CD4-positive, alpha-beta memory T cell (primary cell): ENCODE data around the gene SPEN. TPM values are rescaled to one million over a fixed set of nuclear protein-coding genes. Genes with fewer than 3 reads are reported as not detected.
"Not testable (repeated sequence)": the region's sequence is repeated elsewhere in the genome, so short reads cannot be mapped to it uniquely, and the experiment has no call there.

Experiments
- CTCF ChIA-PET: fragments of 350-600 bp; sonication (Branson Sonifier 250); formaldehyde crosslinking; loops from one replicate; lab custom pipeline; 2021; ENCODE audit warnings: inconsistent platforms; ENCODE audit not compliant: partially characterized antibody; lab: Charles Lee
- POLR2A ChIA-PET: fragments of 350-600 bp; sonication (Branson Sonifier 250); formaldehyde crosslinking; loops from one replicate; lab custom pipeline; 2021; ENCODE audit not compliant: partially characterized antibody; lab: Charles Lee
- DNase-seq, 5 donors: peaks; one replicate each; pipeline versions ENCODE4 v3.0.0 to v3.0.0-alpha.2; 2020 to 2022; ENCODE audit warnings: mixed read lengths in 1 of 5
- H3K27ac ChIP-seq: one replicate; pipeline ENCODE4 v1.7.0; 2013; ENCODE audit warnings: low read depth, low read length
- H3K27me3 ChIP-seq: 2 replicates; pipeline ENCODE4 v1.7.0; 2013; ENCODE audit warnings: mild to moderate bottlenecking, low read length, moderate library complexity; ENCODE audit not compliant: insufficient read depth
- H3K36me3 ChIP-seq: 2 replicates; pipeline ENCODE4 v1.7.0; 2013; ENCODE audit warnings: mild to moderate bottlenecking, low read length, moderate library complexity; ENCODE audit not compliant: insufficient read depth
- H3K4me1 ChIP-seq: 2 replicates; pipeline ENCODE4 v1.7.0; 2013; ENCODE audit warnings: mild to moderate bottlenecking, low read length, moderate library complexity; ENCODE audit not compliant: insufficient read depth
- H3K4me3 ChIP-seq, 2 donors: one replicate each; pipeline ENCODE4 v1.7.0; 2013; ENCODE audit warnings: low read length in 2 of 2, mild to moderate bottlenecking in 1 of 2
- H3K9me3 ChIP-seq, 2 donors: one replicate each; pipeline ENCODE4 v1.7.0; 2013; ENCODE audit warnings: low read length in 2 of 2, control low read depth in 1 of 2; ENCODE audit not compliant: control insufficient read depth in 1 of 2
- H3K27ac Mint-ChIP-seq, 7 donors: one replicate each; pipeline ENCODE4 v1.8.0; 2020 to 2021; ENCODE audit warnings: mixed read lengths in 7 of 7, mild to moderate bottlenecking in 6 of 7, inconsistent platforms in 3 of 7, moderate library complexity in 3 of 7
- H3K27me3 Mint-ChIP-seq, 2 donors: one replicate each; pipeline ENCODE4 v1.8.0; 2020 to 2021; ENCODE audit warnings: mixed read lengths in 2 of 2
- H3K36me3 Mint-ChIP-seq, 2 donors: one replicate each; pipeline ENCODE4 v1.8.0; 2020 to 2021; ENCODE audit warnings: mixed read lengths in 2 of 2, inconsistent platforms in 1 of 2, mild to moderate bottlenecking in 1 of 2
- H3K4me1 Mint-ChIP-seq, 4 donors: one replicate each; pipeline ENCODE4 v1.8.0; 2020 to 2021; ENCODE audit warnings: mixed read lengths in 4 of 4, mild to moderate bottlenecking in 1 of 4
- H3K4me3 Mint-ChIP-seq, 8 donors: one replicate each; pipeline ENCODE4 v1.8.0; 2020 to 2021; ENCODE audit warnings: mixed read lengths in 8 of 8, mild to moderate bottlenecking in 7 of 8, moderate library complexity in 6 of 8, inconsistent platforms in 3 of 8
- H3K9me3 Mint-ChIP-seq, 8 donors: one replicate each; pipeline ENCODE4 v1.8.0; 2020 to 2021; ENCODE audit warnings: mixed read lengths in 8 of 8, mild to moderate bottlenecking in 5 of 8, inconsistent platforms in 3 of 8, moderate library complexity in 1 of 8
- intact Hi-C: fragments of 100-400 bp; cut with micrococcal nuclease; formaldehyde crosslinking; loops from one replicate; pipeline ENCODE4 v1.15.1; 2023
- polyA plus RNA-seq, 2 donors: library from polyadenylated mRNA; unstranded; fragments of 300-500 nt; fragmentation: Illumina TruSeq; gene quantifications; one replicate each; pipeline ENCODE4 v1.2.3, GENCODE V29; 2021
- total RNA-seq, 2 experiments: library from RNA; stranded (reverse); gene quantifications; one replicate each; pipeline ENCODE4 v1.2.3, GENCODE V29; 2021

The SPEN gene
- total and polyA plus RNA-seq, 4 experiments from 2014 or later: 2.4 to 87.8 (median 62.4) TPM

- ChIA-PET CTCF (interaction anchor here (1.6 kb wide), 1 partner anchor 11 kb away, joined by 10 read pairs; no protein-coding TSS in a partner anchor), POLR2A (interaction anchor here (0.8 kb wide), 1 partner anchor 21 kb away, joined by 5 read pairs; the partner anchor contains the start of gene SPEN)
- H3K27me3 Mint-ChIP-seq: no peaks in the 10 kb centered on the region
- no peak overlapping the region for H3K27ac ChIP-seq
- H3K4me1 Mint-ChIP-seq: peaks cover 10 to 26% (median 16%) of the 10 kb centered on the region in 4 donors
- H3K4me3 ChIP-seq: no peak overlapping the region
- peaks cover 11% of the 10 kb centered on the region for H3K4me1 ChIP-seq
- peaks cover 2 to 3% of the 10 kb centered on the region in 2 donors for H3K36me3 Mint-ChIP-seq
- H3K27ac Mint-ChIP-seq: no peak overlapping the region
- H3K9me3 Mint-ChIP-seq: no peaks in the 10 kb centered on the region
- no peaks in the 10 kb centered on the region for H3K36me3 ChIP-seq
- H3K4me3 Mint-ChIP-seq: no peak overlapping the region
- no peaks in the 10 kb centered on the region for H3K9me3 ChIP-seq
- H3K27me3 ChIP-seq: no peaks in the 10 kb centered on the region
- DNase-seq: no peak
- intact Hi-C loops: no loop called here
These were observed 20.5 kb upstream of the SPEN start for GRCh38 chr1:15826810-15827507.

- H3K4me1 ChIP-seq: peaks cover 11% of the 10 kb centered on the region
- H3K27ac Mint-ChIP-seq, POLR2A ChIA-PET, H3K36me3 ChIP-seq, H3K36me3 Mint-ChIP-seq, H3K4me3 ChIP-seq, intact Hi-C loops, H3K9me3 ChIP-seq, H3K27me3 Mint-ChIP-seq, DNase-seq, H3K4me3 Mint-ChIP-seq, H3K27ac ChIP-seq, H3K27me3 ChIP-seq, H3K9me3 Mint-ChIP-seq: not testable (repeated sequence)
- peaks cover 10 to 27% (median 16%) of the 10 kb centered on the region in 4 donors for H3K4me1 Mint-ChIP-seq
- CTCF ChIA-PET: interaction anchor here (1.6 kb wide), 1 partner anchor 12 kb away, joined by 10 read pairs; no protein-coding TSS in a partner anchor
These were observed 19.9 kb upstream of the SPEN start for GRCh38 chr1:15827567-15827966.

- intact Hi-C loops, H3K9me3 Mint-ChIP-seq, H3K9me3 ChIP-seq, H3K36me3 ChIP-seq, DNase-seq, H3K4me3 ChIP-seq, H3K27me3 Mint-ChIP-seq, POLR2A ChIA-PET, H3K27me3 ChIP-seq, H3K36me3 Mint-ChIP-seq, H3K27ac Mint-ChIP-seq, H3K27ac ChIP-seq, H3K4me3 Mint-ChIP-seq: not testable (repeated sequence)
- CTCF ChIA-PET: interaction anchor here (1.8 kb wide), 1 partner anchor 14 kb away, joined by 9 read pairs; no protein-coding TSS in a partner anchor
- peaks cover 14 to 37% (median 20%) of the 10 kb centered on the region in 4 donors for H3K4me1 Mint-ChIP-seq
- peaks cover 14% of the 10 kb centered on the region for H3K4me1 ChIP-seq
These were observed 18.6 kb upstream of the SPEN start for GRCh38 chr1:15828931-15829330.

GRCh38 chr1:15830258-15830657 lies 17.2 kb upstream of the SPEN start:
- H3K4me1 Mint-ChIP-seq: peaks cover 14 to 44% (median 20%) of the 10 kb centered on the region in 4 donors
- POLR2A ChIA-PET: no interaction called here
- H3K9me3 Mint-ChIP-seq: peaks cover 0 to 3% (median 0%) of the 10 kb centered on the region in 8 donors

GRCh38 chr1:15833069-15833679 lies 14.3 kb upstream of the SPEN start:
- H3K27me3 ChIP-seq: no peaks in the 10 kb centered on the region
- no peaks in the 10 kb centered on the region for H3K36me3 ChIP-seq
- ChIA-PET CTCF (interaction anchor here (0.7 to 4.1 kb wide), 13 partner anchors 11 to 645 kb away, joined by 3 to 29 read pairs (median 5); partner anchors contain the start of genes SPEN and ZBTB17), POLR2A (interaction anchor here (0.7 to 8.9 kb wide), 20 partner anchors 10 to 1071 kb away, joined by 3 to 510 read pairs (median 7); partner anchors contain the start of genes DNAJC16, SPEN, SZRD1 and ZBTB17)
- H3K27me3 Mint-ChIP-seq: no peaks in the 10 kb centered on the region
- H3K36me3 Mint-ChIP-seq: peaks cover 3 to 23% of the 10 kb centered on the region in 2 donors
- peak; percentile 54 to 82 (median 59) for DNase-seq
- peak overlapping the region; percentile 98 to 100 (median 99) for H3K27ac Mint-ChIP-seq
- H3K4me1 Mint-ChIP-seq: peaks cover 15 to 63% (median 23%) of the 10 kb centered on the region in 4 donors
- H3K4me3 Mint-ChIP-seq: peak overlapping the region; percentile 92 to 98 (median 96)
- peaks cover 24% of the 10 kb centered on the region for H3K4me1 ChIP-seq
- H3K9me3 ChIP-seq: no peaks in the 10 kb centered on the region
- peaks cover 0 to 4% (median 0%) of the 10 kb centered on the region in 8 donors for H3K9me3 Mint-ChIP-seq
- peak overlapping the region; percentile 99 for H3K27ac ChIP-seq
- intact Hi-C loops: loop anchor here (2.0 to 10.0 kb wide), 3 partner anchors 18 to 1072 kb away; partner anchors contain the start of gene DDI2
- H3K4me3 ChIP-seq: peak overlapping the region; percentile 67 to 88

More at GRCh38 chr1:15830258-15830657, 17.2 kb upstream of the SPEN start:
- Histone ChIP-seq H3K27ac (no peak overlapping the region), H3K4me3 (no peak overlapping the region), H3K27me3 (no peaks in the 10 kb centered on the region), H3K36me3 (no peaks in the 10 kb centered on the region), H3K9me3 (no peaks in the 10 kb centered on the region), H3K4me1 (peaks cover 14% of the 10 kb centered on the region)
- CTCF ChIA-PET: interaction anchor here (0.7 to 1.8 kb wide), 3 partner anchors 12 to 127 kb away, joined by 4 to 9 read pairs (median 4); no protein-coding TSS in a partner anchor
- no peaks in the 10 kb centered on the region for H3K27me3 Mint-ChIP-seq
- DNase-seq: no peak
- H3K36me3 Mint-ChIP-seq: peaks cover 3 to 12% of the 10 kb centered on the region in 2 donors
- peak overlapping the region in 2 of 7 donors; percentile 5 to 79 for H3K27ac Mint-ChIP-seq
- no peak overlapping the region for H3K4me3 Mint-ChIP-seq
- intact Hi-C loops: loop anchor here (10.0 kb wide), 2 partner anchors 215 to 1075 kb away; partner anchors contain the start of gene DDI2

- peak overlapping the region; percentile 99 for H3K27ac ChIP-seq
- Mint-ChIP-seq H3K4me1 (peaks cover 15 to 63% (median 23%) of the 10 kb centered on the region in 4 donors), H3K27me3 (no peaks in the 10 kb centered on the region), H3K4me3 (peak overlapping the region; percentile 92 to 98 (median 96)), H3K9me3 (peaks cover 0 to 4% (median 0%) of the 10 kb centered on the region in 8 donors), H3K27ac (peak overlapping the region; percentile 98 to 100 (median 99)), H3K36me3 (peaks cover 3 to 23% of the 10 kb centered on the region in 2 donors)
- ChIA-PET POLR2A (interaction anchor here (0.7 to 8.9 kb wide), 28 partner anchors 11 to 1071 kb away, joined by 3 to 510 read pairs (median 5); partner anchors contain the start of genes CASP9, DNAJC16, EFHD2 and SPEN), CTCF (interaction anchor here (0.7 to 4.1 kb wide), 12 partner anchors 11 to 644 kb away, joined by 3 to 29 read pairs (median 5); partner anchors contain the start of genes SPEN and ZBTB17)
- peaks cover 24% of the 10 kb centered on the region for H3K4me1 ChIP-seq
- no peak for DNase-seq
- H3K27me3 ChIP-seq: no peaks in the 10 kb centered on the region
- no peaks in the 10 kb centered on the region for H3K9me3 ChIP-seq
- intact Hi-C loops: loop anchor here (2.0 to 10.0 kb wide), 4 partner anchors 19 to 1071 kb away; partner anchors contain the start of genes DDI2 and SZRD1
- no peaks in the 10 kb centered on the region for H3K36me3 ChIP-seq
- peak overlapping the region; percentile 67 to 88 for H3K4me3 ChIP-seq
These were observed 13.6 kb upstream of the SPEN start for GRCh38 chr1:15833842-15834405.
